Measurements from ENCODE around the gene LIPA. TPM values are rescaled to one million over a fixed set of nuclear protein-coding genes. Genes with fewer than 3 reads are reported as not detected.
"Not testable (repeated sequence)": the region's sequence is repeated elsewhere in the genome, so short reads cannot be mapped to it uniquely, and the experiment has no call there.

Gene LIPA
- total and polyA plus RNA-seq, 7 donors: 7.6 to 14.2 (median 10.3) TPM

DNA sequence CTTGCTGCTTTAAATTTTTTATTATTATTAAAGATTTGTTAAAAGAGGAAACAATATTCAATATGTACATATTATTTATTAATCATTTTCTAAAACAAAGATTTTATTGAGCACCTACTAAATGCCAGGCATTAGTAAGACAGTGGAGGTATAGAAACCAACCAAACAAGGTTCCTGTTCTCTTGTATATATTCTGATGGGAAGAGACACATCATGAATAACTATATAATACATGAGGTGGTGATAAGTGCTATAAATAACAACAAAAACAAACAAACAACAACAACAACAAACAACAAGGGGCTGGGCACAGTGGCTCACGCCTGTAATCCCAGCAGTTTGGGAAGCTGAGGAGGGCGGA is 630 bp upstream of the LIPA start:
- Histone ChIP-seq H3K27ac (peak overlapping the region; percentile 82), H3K9me3 (no peaks in the 10 kb centered on the region), H3K36me3 (ENCODE audit: insufficient read depth in 1 of 2, low read depth in 1 of 2) (no peaks in the 10 kb centered on the region), H3K27me3 (ENCODE audit: insufficient read depth in 3 of 3, low read length in 2 of 3) (no peaks in the 10 kb centered on the region), H3K4me3 (peak overlapping the region; percentile 99), H3K4me1 (peaks cover 9% of the 10 kb centered on the region)
- DNase-seq: no peak
- intact Hi-C loops (cut with DNase I): no loop called here
- ATAC-seq: no peak
- 88 to 98% (median 93%) methylated on average over 2 of the region's 2 CpGs for WGBS, 3 donors
- no peak for TF ChIP-seq CTCF (IDR thresholded peaks at IDR 0.05)

DNA sequence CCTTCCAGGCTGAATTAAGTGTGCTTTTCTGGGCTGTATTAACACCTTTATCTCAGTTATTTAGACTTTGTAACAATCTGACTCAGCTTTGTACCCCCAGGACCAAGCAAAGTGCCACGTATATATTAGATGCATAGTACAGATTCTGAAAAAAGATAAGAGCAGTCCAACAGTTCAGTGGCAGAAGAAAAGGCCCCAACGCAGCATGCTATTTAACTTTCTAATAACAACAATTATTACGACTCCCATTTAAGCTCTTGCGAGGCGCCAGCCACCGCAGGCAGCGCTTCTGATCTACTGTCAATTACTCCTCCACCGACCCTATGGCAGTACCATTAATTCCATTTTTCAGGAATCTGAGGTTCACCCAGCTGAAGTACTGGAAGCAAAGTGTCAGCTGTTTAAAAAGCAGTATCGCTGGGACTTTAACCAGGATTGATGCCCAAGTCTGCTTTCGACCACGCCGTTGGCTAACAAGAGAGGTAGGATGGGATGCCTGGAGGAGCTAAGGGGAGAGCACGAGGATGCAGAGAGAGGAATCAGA is 638 bp downstream of the LIPA start:
- 29 to 35% (median 35%) methylated on average over 13 of the region's 13 CpGs for WGBS, 3 donors
- Histone ChIP-seq H3K9me3 (no peaks in the 10 kb centered on the region), H3K36me3 (ENCODE audit: insufficient read depth in 1 of 2, low read depth in 1 of 2) (no peaks in the 10 kb centered on the region), H3K27me3 (ENCODE audit: insufficient read depth in 3 of 3, low read length in 2 of 3) (no peaks in the 10 kb centered on the region), H3K4me3 (peak overlapping the region; percentile 99), H3K4me1 (peaks cover 9% of the 10 kb centered on the region), H3K27ac (peak overlapping the region; percentile 82)
- intact Hi-C loops (cut with DNase I): no loop called here
- ATAC-seq (no peak), DNase-seq (no peak)
- no peak for TF ChIP-seq CTCF (IDR thresholded peaks at IDR 0.05)

- ATAC-seq: no peak
- Histone ChIP-seq H3K9me3 (no peaks in the 10 kb centered on the region), H3K36me3 (ENCODE audit: insufficient read depth in 1 of 2, low read depth in 1 of 2) (no peaks in the 10 kb centered on the region), H3K4me1 (peaks cover 9% of the 10 kb centered on the region), H3K4me3 (no peak overlapping the region), H3K27ac (no peak overlapping the region), H3K27me3 (ENCODE audit: insufficient read depth in 3 of 3, low read length in 2 of 3) (no peaks in the 10 kb centered on the region)
- WGBS, 3 donors: 73 to 78% (median 74%) methylated on average over 3 of the region's 3 CpGs
- TF ChIP-seq CTCF (IDR thresholded peaks at IDR 0.05): no peak
- no peak for DNase-seq
- intact Hi-C loops (cut with DNase I): no loop called here
Observed at GRCh38 chr10:89248990-89249389, 2.6 kb downstream of the LIPA start.

DNA sequence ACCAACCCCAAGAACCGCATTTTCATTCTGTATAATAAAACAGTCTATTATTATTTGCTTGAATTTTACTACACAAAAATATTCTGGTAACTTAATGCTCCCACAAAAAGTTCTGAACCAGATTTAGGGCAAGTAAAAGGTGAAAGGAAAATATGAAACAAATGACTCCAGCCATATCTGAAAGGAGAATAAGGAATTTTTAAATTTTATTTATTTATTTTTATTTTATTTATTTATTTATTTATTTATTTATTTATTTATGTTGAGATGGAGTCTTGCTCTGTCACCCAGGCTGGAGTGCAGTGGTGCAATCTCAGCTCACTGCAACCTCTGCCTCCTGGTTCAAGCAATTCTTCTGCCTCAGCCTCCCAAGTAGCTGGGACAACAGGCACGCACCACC is 4.0 kb downstream of the LIPA start:
- H3K4me1 ChIP-seq; H3K4me3 ChIP-seq; intact Hi-C loops (cut with DNase I); H3K9me3 ChIP-seq; H3K36me3 ChIP-seq (ENCODE audit: insufficient read depth in 1 of 2, low read depth in 1 of 2); DNase-seq; H3K27ac ChIP-seq; H3K27me3 ChIP-seq (ENCODE audit: insufficient read depth in 3 of 3, low read length in 2 of 3); ATAC-seq: not testable (repeated sequence)
- 95 to 98% (median 96%) methylated on average over 2 of the region's 2 CpGs for WGBS, 3 donors

- TF ChIP-seq CTCF (IDR thresholded peaks at IDR 0.05): no peak
- no peak for ATAC-seq
- no peak for DNase-seq
- no peaks in the 10 kb centered on the region for H3K36me3 ChIP-seq (ENCODE audit: insufficient read depth in 1 of 2, low read depth in 1 of 2)
- no peak overlapping the region for H3K27ac ChIP-seq
- no peaks in the 10 kb centered on the region for H3K27me3 ChIP-seq (ENCODE audit: insufficient read depth in 3 of 3, low read length in 2 of 3)
- H3K4me3 ChIP-seq: no peak overlapping the region
- H3K9me3 ChIP-seq: no peaks in the 10 kb centered on the region
- peaks cover 4% of the 10 kb centered on the region for H3K4me1 ChIP-seq
- intact Hi-C loops (cut with DNase I): no loop called here
- 38 to 41% (median 38%) methylated on average over 4 of the region's 4 CpGs for WGBS, 3 donors
Observed at GRCh38 chr10:89245802-89246201, 5.8 kb downstream of the LIPA start.
